HL-60/S4 treated with phorbol 12-myristate 13-acetate at 8.2 ng/mL for 4 days and 3 days (cell line): ENCODE data around the gene COPS3.

Experiments used
- in situ Hi-C: fragments of 300-500 bp; cut with MboI; formaldehyde crosslinking; loops from 2 replicates; pipeline ENCODE4 v1.15.0; 2022; ENCODE audit warnings: low sequenced_read_pairs

Gene COPS3

GRCh38 chr17:17246879-17247278, 34.2 kb downstream of the COPS3 start:
- in situ Hi-C loops = no loop called here

DNA sequence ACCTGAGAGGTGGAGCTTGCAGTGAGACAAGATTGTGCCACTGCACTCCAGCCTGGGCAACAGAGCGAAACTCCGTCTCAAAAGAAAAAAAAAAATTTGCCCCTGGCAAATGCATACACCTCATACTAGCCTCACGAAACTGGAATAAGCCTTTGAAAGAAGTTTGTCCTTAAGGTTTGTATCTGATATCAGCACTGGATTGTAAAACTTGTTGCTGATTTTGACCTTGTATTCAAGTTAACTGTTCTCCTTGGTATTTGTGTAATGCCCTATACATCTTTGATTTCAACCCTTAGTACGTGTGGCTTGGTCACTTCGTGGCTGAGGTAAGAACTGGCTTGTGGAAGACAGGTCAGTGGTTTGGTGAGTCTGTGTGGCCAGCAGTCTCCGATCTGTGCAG, 37.9 kb downstream of the COPS3 start:
- in situ Hi-C loops = no loop called here

GRCh38 chr17:17242246-17242645, 38.8 kb downstream of the COPS3 start:
- in situ Hi-C loops = no loop called here

GRCh38 chr17:17241656-17242055, 39.4 kb downstream of the COPS3 start:
- in situ Hi-C loops = no loop called here

DNA sequence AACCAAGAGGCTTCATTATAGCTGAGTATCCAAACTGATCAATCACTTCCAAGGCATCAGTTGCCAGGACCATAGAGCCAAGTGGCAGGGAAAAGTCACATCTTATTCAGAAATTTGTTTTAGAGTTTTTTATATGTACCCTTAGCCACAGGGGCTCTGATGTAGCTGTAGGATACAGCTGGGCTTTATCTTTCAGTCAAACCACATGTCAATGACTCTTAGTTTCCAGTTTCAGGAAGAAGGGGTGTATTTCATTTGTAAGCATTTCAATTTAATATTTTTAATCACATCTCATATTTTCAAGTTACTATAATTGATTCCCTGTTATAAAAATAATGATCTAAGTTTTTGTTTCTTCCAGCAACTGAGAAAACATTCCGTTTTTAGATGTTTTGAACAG, 41.2 kb downstream of the COPS3 start:
- in situ Hi-C loops = no loop called here

- in situ Hi-C loops = no loop called here
Measured at GRCh38 chr17:17237026-17237799, 43.8 kb downstream of the COPS3 start, which contains the start of gene FLCN. Gene FLCN, minus strand, starts transcription at chr17:17237168. Its CDS starts 9,031 bp downstream, at chr17:17228137.

DNA sequence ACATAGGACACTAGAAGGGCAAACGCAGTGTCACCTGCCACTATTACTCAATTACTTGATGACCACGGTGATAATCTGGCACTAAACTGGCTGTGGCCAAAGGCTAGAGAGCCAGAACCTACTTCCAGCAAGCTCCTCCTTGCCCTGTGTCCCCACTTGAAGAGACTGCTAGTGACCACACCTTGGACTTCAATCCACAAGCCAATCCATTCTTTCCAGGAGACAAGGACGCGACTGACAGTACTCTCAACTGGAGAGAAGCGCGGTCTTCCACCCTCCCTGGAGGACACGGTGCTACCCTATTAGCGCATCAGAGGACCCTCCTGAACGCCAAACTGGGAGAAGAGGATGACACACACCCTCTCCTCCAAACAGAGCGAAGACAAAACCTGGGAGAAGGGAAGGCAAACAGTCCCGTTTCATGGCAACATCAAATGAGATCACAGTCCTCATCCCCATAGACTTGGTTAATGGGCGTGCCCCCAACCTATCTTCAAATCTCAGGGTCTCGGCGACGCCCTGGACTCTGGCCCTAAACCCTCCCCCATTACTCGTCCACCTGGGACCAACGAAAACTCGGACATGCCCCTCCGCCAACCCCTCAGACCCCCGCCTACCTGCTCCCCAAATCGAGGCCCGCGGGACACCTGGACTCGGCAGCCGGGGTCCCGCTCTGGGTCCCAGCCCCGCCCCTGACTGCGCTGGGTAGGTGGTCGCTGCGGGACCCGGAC, 44.6 kb downstream of the COPS3 start:
- in situ Hi-C loops = no loop called here

DNA sequence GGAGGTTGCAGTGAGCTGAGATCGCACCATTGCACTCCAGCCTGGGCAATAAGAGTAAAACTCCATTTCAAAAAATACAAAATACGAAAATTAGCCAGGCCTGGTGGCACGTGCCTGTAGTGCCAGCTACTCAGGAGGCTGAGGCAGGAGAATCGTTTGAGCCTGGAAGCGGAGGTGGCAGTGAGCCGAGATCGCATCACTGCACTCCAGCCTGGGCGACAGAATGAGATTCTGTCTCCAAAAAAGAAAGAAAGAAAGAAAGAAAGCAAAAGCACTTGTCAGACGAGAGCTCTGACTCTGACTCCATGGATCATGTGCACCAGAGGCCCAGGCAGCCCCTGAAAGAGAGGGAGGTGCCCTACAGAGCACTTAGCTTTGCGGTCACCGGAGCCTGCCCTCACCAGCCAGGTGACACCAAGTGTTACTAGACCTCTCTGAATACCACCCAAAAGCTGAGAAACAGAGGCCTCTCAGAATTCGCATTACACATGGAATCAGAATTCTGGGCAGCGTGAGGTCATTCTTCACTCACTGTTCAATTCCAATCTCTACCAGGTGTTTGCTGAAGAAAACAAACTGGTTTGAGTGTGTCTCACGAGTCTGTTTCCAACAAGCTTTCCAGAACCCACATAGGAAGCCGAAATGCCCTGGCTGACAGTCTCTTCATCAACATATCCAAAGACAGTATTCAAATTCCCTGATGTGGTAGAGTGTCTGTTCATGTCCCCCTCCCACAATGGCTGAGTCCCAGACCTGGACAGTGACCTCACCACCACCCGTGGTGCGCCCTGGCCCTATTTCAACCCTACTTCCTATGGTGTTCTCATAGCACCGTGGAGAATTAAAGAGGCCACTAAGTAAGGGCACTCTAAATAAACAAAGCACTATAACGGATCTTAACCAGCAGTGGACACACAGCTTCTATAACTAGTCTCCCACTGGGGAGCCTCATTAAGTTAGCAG, 45.6 kb downstream of the COPS3 start:
- in situ Hi-C loops = no loop called here

- in situ Hi-C loops = no loop called here
Measured at GRCh38 chr17:17232303-17232621, 48.8 kb downstream of the COPS3 start.

DNA sequence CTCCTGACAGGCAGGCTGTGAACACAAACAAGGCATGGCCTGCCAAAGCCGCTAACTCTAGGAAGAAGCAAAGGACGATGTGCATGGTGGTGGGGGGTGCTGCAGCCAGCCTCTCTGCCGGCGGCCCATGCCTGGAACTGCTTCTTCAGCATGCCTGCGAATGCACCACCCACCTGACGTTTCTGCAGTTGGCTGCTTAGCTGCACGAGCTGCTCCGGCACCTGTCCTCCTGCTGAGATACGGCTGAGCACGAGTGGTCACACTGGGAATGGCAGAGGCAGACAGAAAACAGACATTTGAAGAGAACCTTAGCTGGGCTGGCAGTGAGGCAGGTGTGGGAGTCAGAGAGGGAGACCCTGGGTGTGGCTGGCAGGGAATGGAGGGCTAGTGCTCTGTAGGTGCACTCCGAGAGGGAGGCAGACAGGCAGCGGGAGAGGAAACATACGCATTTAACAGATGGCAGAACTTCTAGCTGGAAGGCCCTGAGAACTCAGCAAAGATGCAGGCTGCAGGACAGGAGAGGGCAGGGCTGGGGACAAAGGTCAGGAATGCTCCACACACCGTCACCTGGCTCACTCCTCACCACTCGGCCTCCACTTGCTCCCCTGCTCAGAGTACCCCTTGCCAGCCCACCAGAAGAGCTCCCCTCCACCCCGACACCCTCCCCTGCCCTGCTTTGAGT, 49.3 kb downstream of the COPS3 start:
- in situ Hi-C loops = no loop called here

GRCh38 chr17:17229416-17230384, 51.3 kb downstream of the COPS3 start:
- in situ Hi-C loops = no loop called here

DNA sequence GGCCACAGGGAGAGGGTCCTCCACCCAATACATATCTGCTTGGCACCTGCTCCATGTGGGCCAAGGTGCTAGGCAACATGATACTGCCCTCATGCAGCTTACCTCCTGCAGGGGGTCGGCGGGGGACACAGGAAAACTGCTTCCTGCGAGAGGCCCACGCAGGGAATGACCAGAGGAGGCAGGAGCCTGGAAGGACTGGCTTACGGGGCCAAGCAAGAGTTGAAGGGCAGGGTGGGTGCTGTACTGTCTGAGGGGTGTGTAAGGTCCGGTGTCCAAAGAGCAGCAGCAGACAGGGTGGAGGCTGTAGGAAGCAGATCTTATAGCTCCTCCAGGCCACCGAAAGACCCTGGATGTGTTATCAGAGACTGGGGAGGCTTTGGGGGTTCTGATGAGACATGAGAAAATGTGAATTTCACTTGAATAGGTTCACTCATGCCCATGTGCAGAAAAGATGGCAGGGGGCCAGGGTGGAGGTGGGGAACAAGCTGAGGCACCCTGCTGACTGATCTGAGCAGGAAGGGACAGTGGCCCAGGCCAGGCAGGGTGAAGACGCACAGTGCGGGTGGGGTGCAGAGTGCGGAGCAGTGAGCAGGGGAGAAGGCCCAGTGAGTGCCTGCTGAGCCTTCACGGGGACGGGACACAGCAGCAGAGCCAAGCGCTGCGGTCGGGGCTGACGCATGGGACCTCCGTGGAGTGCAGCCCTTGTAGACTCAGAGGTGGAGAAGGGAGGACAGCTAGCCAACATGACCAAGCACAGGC, 52.3 kb downstream of the COPS3 start:
- in situ Hi-C loops = no loop called here

DNA sequence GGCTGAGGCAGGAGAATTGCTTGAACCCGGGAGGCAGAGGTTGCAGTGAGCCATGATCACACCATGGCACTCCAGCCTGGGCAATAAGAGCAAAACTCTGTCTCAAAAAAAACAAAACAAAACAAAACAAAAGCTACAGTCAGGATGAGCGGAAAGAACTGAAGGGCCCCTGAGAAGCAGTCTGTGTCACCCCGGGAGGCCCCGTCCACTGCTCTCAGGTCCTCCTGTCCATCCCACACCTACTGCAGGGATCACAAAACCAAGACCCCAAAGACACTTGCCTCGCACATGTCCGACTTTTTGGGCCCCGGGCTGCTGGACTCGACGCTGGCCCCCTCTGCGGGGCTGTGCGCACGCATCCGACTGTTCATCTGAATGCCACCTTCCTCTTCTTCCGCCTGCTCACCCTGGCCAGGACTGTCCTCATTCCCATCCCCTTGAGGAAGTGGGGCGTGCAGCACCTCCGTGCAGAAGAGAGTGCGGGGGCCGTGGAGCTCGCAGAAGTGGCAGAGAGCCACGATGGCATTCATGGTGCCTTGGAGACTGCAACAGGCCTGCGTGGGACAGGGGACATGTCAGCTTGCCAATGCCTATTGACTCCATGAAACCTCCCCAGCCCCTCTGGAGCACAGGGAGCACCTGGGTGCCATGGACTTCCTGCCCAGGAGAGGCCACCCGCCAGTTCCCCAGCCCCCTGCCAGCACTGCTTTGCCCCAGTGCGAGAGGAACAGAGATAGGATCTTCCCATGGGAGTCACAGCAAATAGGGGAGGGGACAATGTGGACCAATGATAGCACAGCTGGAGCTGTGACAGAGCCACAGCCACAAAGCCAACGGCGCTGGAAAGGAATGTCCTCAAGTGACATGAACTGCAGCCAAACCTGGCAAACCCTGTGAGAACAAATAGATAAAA, 53.2 kb downstream of the COPS3 start:
- in situ Hi-C loops = no loop called here

DNA sequence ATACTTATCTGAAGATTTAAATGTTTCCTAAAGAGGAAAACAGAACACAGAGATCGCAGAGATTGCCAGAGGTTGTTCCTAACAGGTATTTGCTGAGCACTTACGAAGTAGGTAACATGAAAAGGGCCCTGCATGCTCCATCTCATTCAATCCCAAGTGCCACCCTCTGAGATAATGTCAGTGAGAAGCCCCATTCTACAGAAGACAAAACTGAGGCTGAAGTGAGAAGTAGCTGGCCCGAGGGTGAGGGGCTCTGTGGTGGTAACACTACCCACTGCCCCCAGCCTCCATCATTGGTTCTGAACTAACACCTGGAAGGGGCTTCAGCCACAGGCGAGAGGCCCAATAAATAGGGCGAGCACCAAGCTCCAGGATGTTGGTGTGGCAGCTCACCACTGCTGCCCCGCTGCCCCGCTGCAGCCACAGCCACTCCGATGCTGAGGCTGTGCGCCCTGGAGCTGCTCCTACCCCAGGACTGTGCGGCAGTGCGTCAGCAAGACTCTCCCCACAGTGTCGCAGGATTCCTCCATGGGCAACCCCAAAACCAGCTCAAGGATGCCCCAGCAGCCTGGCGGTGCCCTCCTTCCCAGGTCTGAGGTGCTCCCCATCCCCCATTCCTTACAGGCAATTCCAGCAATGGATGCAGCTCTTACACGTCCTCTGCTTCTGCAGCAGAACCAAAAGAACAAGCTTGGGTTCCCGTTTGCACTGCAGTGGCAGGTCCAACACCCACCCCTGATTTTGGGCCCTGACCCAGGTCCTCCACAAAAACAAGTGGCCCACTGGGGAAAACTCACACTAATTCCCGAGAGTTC, 54.4 kb downstream of the COPS3 start:
- in situ Hi-C loops = no loop called here

- in situ Hi-C loops = no loop called here
Measured at GRCh38 chr17:17225901-17226300, 55.1 kb downstream of the COPS3 start.

DNA sequence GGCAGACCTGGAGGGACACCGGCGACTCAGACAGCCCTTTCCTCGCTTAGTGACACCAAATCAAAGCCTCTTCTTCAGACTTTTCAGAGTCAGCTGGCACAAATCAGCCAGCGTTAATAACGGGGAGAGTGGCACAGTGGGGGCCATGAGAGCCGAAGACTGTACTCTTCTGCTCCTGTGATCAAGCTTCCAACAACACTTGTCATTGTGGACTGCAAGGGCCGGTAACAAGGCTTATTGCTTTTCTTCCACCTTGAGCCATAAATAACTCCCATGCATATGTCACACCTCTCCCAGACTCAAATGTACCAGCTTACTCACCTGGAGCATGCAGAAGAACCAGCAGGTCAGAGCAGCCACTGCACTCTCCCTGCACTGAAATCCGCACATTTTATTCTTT, 56.9 kb downstream of the COPS3 start:
- in situ Hi-C loops = no loop called here

GRCh38 chr17:17223736-17224135, 57.3 kb downstream of the COPS3 start:
- in situ Hi-C loops = no loop called here
